ENCODE measurements around the gene NTN5.
"Not testable (repeated sequence)": the region's sequence is repeated elsewhere in the genome, so short reads cannot be mapped to it uniquely, and the experiment has no call there.

DNA sequence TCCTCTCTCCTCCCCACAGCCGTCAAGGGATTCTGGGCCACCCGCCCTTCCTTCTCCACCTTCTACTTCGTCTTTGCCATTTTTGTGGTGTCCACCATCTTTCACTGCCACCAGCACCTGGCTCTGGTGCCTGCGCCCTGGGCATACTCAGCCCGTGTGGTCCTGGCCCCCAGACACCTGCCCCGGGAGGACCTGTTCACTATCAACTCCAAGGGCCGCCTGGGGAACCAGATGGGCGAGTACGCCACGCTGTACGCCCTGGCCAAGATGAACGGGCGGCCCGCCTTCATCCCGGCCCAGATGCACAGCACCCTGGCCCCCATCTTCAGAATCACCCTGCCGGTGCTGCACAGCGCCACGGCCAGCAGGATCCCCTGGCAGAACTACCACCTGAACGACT, 7.2 kb upstream of the NTN5 start:
- not testable (repeated sequence) for TF ChIP-seq CTCF (IDR thresholded peaks at IDR 0.05; ENCODE audit: insufficient read depth, low read depth, low read length); EZH2 (IDR thresholded peaks at IDR 0.05; ENCODE audit: insufficient read depth, low read length)
